HG03135 (cell line): ENCODE data around the gene OR6C2.
"Not testable (repeated sequence)": the region's sequence is repeated elsewhere in the genome, so short reads cannot be mapped to it uniquely, and the experiment has no call there.

Source experiments
- ATAC-seq: cut with Tn5 transposase; IDR thresholded peaks from one replicate; pipeline ENCODE4 v1.9.1; 2021; ENCODE audit warnings: mild to moderate bottlenecking, moderate library complexity; ENCODE audit not compliant: unreplicated experiment

OR6C2 gene

GRCh38 chr12:55443776-55444175 lies at the start of gene OR6C2:
OR6C2 (plus strand) TSS chr12:55444076; CDS start chr12:55452214, 8,138 bp downstream.
- ATAC-seq = no peak

DNA sequence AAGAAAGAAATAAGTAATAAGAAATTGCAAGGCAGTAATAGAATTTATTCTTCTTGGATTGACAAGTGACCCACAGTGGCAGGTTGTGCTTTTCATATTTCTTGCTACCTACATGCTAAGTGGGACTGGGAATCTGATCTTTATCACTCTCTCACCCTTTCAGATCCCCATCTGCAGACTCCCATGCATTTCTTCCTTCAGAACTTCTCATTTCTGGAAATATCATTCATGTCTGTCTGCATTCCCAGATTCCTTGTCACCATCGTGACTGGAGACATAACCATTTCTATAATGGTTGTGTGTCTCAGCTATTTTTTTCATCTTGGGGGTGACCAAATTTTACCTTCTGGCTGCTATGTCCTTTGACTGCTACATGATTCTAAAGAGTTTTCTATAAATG lies 47.5 kb upstream of the OR6C2 start:
- ATAC-seq = no peak

- ATAC-seq = no peak
These were observed 43.6 kb upstream of the OR6C2 start, which contains the start of gene OR6C65 for GRCh38 chr12:55400229-55400628. OR6C65 (plus strand) TSS chr12:55400529; CDS start chr12:55400529, 0 bp downstream.

DNA sequence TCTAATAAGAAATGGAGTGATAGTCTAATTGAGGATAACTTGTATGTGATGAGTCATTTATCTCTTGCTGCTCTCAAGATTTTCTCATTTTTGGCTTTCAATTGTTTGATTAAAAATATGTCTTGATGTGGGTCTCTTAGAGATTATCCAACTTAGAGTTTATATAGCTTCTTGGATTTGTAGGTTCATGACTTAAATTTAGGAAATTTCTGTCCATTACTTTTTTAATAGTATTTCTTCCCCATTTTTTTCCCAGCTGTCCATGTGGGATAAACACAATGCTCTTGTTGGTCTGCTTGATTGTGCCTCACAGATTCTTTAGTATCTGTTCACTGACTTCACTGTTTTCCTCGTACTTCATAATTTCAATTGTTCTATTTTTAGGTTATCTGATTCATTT lies 36.0 kb upstream of the OR6C2 start:
- no peak for ATAC-seq

DNA sequence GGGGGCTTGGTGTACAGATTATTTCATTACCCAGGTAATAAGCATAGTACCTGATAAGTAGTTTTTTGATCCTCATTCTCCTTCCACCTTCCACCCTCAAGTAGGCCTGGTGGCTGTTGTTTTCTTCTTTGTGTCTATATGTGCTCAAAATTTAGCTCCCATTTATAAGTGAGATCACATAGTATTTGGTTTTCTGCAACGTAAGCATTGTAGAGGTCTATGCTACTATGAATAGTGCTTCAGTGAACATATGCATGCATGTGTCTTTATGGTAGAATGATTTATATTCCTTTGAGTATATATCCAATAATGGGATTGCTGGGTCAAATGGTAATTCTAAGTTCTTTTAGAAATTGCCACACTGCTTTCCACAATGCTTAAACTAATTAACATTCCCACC lies 34.7 kb upstream of the OR6C2 start:
- not testable (repeated sequence) for ATAC-seq

DNA sequence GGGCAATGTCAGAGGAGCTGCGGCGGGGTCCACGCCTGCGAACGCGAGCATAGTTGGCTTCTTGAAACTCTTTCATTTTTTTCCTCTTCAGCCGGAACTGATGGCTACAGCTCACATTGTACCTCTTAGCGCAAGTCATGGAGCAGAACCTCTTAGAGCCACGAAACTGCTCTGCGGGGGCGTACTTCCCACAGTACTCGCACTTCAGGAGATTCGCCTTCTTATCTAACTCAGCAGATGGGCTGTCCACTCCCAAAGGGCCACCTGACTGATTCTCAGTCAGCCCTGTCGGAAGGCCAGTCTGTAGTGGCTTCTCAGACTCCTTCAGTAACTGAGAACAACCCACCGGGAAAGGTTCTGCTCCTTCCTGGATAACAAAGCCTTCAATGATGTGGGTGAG lies 31.7 kb upstream of the OR6C2 start:
- not testable (repeated sequence) for ATAC-seq

- not testable (repeated sequence) for ATAC-seq
These were observed 30.1 kb upstream of the OR6C2 start for GRCh38 chr12:55413498-55414388.

GRCh38 chr12:55414396-55414823 lies 29.5 kb upstream of the OR6C2 start:
- not testable (repeated sequence) for ATAC-seq

- ATAC-seq = not testable (repeated sequence)
These were observed 29.0 kb upstream of the OR6C2 start for GRCh38 chr12:55414889-55415288.

- no peak for ATAC-seq
These were observed 26.9 kb upstream of the OR6C2 start for GRCh38 chr12:55416961-55417360.

DNA sequence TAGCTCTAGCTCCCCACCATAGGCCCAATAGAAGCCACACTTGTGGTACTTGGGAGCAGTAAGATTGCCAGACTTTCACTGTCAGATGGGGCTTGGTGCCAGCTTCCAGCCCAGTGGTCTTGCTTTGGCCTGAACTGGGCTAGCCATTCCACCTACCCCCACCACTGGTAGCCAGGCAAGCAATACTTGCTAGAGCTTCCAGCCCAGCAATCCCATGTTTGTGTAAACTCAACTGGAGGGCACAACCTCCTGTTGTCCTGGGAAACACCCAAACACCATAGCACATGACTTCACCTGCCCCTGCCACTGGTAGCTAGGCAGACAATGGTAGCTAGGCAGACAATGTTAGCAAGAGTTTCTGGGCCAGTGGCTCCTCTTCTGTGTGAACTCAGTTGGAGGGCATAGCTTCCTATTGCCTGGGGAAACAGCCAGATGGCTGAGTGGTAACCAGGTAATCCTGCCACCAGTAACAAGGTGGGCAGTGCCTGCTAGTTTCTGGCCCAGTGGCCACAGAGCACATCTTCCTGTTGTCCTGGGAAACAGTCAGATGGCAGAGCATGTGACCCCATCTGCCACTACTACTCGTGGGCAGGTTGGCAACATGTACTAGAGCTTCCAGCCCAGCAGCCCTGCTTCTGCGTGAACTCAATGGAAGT lies 23.4 kb upstream of the OR6C2 start:
- no peak for ATAC-seq

- no peak for ATAC-seq
These were observed 17.9 kb upstream of the OR6C2 start, which contains the start of gene OR6C76 for GRCh38 chr12:55425954-55426353. OR6C76 (plus strand) TSS chr12:55426254; CDS start chr12:55426254, 0 bp downstream.

DNA sequence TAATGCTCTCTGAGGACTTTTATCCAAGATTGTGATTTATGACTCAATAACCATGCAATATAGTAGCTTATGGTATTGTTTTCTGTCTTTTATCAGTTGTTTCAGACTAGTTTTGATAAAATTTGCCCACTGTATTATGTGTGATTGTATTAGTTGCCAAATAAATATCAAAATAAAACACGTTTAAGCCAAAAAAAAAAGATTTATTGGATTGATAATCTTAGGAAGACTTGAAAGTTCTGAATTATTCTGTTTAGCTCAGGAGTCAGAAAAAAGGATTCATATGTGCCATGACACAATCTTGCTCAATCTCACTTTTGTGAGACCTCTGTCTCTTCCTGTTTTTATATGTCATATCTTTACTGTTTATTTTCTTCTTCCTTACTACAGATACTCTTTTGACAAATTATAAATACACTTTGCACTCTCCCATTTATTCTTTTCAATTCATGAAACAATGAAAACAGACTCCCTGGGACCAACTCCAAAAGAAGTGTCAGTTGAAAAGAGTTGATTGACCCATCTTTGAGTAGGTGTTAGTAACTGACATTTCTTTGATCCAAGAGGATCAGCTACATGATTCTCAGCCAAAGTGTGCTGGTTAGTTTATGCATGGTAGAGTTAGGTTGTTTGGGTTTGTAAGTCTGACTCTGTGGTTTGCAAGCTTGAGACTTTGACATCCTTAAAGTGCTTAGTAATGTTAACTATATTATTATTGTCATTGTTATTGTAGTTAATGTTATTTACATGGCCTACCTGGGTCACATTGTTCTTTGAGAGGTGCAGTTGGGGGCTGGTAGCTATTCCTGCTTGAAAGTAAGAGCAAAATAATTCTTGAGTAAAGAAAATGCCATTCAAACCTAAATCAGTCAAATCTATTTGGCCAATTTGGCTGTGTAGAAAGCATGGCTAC lies 15.3 kb upstream of the OR6C2 start:
- ATAC-seq = no peak

DNA sequence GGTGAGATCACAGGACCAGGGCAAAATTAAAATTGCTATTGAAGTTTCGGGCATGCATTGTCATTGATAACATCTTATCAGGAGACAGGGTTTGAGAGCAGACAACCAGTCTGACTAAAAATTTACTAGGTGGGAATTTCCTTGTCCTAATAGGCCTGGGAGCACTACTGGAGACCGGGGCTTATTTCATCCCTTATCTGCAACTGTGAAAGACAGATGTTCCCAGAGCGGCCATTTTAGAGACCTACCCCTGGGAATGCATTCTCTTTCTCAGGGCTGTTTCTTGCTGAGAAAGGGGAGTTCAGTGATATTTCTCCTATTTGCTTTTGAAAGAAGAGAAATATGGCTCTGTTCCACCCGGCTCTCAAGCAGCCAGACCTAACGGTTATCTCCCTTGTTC lies 2.6 kb upstream of the OR6C2 start:
- not testable (repeated sequence) for ATAC-seq

DNA sequence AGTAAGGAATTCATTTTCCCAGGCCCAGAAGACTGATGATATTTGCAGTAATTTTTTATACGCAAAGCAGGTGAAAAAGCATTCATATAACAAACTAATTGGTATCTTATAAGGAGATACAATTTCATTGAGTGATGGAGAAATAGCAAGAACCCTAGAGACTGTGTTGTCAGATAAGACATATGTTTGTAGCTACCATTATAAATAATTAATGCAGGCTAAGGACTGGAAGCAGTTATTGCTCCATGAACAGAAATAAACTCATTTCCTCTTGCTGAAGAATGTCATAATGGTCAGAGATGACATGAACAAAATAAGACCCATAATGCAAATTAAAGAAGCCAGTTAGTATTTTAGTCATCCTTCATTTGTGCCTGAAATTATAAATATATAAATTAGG lies 1.5 kb downstream of the OR6C2 start:
- ATAC-seq = no peak

DNA sequence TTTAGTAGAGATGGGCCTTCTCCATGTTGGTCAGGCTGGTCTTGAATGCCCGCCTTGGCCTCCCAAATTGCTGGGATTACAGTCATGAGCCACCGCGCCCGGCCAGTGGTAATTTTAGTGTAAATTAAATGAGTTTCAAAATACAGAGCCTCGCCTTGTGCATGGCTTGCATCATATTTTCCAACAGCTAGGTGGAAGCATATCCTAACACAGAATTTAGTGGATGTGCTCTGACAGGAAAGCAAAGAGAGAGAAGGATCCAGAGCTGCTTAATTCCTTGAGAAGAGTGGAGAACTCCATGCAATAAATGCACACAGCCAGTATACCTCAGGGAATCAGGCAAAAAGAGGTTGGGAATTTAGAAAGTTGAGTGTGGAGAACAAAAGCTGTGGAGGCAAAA lies 2.5 kb downstream of the OR6C2 start:
- ATAC-seq = no peak

GRCh38 chr12:55448825-55449224 lies 4.9 kb downstream of the OR6C2 start:
- no peak for ATAC-seq

DNA sequence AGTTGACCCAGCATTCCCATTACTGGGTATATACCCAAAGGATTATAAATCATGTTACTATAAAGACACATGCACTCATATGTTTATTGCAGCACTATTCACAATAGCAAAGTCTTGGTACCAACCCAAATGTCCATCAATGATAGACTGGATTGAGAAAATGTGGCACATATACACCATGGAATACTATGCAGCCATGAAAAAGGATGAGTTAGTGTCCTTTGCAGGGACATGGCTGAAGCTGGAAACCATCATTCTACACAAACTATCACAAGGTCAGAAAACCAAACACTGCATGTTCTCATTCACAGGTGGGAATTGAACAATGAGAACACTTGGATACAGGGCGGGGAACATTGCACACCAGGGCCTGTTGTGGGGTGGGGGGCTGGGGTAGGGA lies 21.1 kb downstream of the OR6C2 start:
- ATAC-seq = not testable (repeated sequence)

GRCh38 chr12:55467836-55468235 lies 24.0 kb downstream of the OR6C2 start:
- ATAC-seq = no peak

DNA sequence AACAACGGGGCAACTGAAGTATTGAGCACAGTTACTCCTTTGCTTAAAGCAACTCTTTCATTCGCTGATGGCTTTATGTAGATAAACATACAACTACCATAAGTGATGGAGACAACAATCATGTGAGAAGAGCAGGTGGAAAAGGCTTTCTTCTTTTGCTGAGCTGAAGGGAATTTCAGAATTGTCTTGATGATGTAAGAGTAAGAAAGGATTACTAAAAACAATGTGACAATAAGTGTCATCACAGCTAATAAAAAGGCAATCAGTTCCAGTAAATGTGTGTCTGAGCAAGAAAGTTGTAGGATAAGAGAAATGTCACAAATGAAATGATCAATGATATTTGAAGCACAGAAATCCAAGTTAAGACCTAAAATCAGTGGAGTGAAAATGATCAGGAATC lies 25.4 kb downstream of the OR6C2 start:
- no peak for ATAC-seq
